HepG2 (cell line): ENCODE results near the gene MCM3AP. TPM values are rescaled to one million over a fixed set of nuclear protein-coding genes. Genes with fewer than 3 reads are reported as not detected.

Experiments used
- ATAC-seq: fragments of 200-7000 bp; cut with Tn5 transposase; 3 replicates; pipeline ENCODE4 v1.9.1; 2020; ENCODE audit warnings: mild to moderate bottlenecking, moderate library complexity
- BruUV-seq: library from RNA; stranded (reverse); fragments of 400-500 nt; replicated peaks from 2 replicates; lab custom pipeline; 2021; lab: Mats Ljungman, UMichigan
- CTCF ChIA-PET: fragments of 300-600 bp; formaldehyde crosslinking; extraction: SDS; loops from one replicate; lab custom pipeline; 2021; ENCODE audit warnings: low total read pairs, inconsistent platforms, low intra/inter-chr PET ratio; lab: Yijun Ruan, JAX
- POLR2A ChIA-PET: fragments of 350-600 bp; sonication (Branson Sonifier 250); formaldehyde crosslinking; loops from one replicate; lab custom pipeline; 2020; ENCODE audit warnings: antibody characterized with exemption, inconsistent platforms; lab: Yijun Ruan, JAX
- DNase-seq: peaks from one replicate; pipeline ENCODE4 v3.0.0-alpha.2; 2015; ENCODE audit warnings: low spot score
- FAIRE-seq: peaks from 3 replicates; lab custom pipeline; 2011; peaks lifted over from hg19 to GRCh38; lab: Jason Lieb, UNC
- H2AFZ ChIP-seq: one replicate; pipeline ENCODE4 v1.6.1; 2011; ENCODE audit warnings: low read length, inconsistent platforms
- H3K27ac ChIP-seq: fragments of 300-600 bp; 3 replicates; pipeline ENCODE4 v1.8.0; 2011; ENCODE audit warnings: mixed run types, mild to moderate bottlenecking, mixed read lengths, low read length, inconsistent platforms; ENCODE audit not compliant: insufficient read depth; ENCODE audit errors: extremely low read length
- H3K27me3 ChIP-seq, 2 experiments: fragments of 200-600 bp in 1 of 2; 2 replicates in 1 of 2; 3 replicates in 1 of 2; pipeline versions ENCODE4 v1.6.0 to v1.8.0; 2011; ENCODE audit warnings: low read length in 2 of 2, mild to moderate bottlenecking in 2 of 2, moderate library complexity in 2 of 2, inconsistent platforms in 1 of 2; ENCODE audit not compliant: insufficient read depth in 2 of 2, control insufficient read depth in 1 of 2
- H3K36me3 ChIP-seq, 2 experiments: fragments of 200-600 bp in 1 of 2; replicated peaks in 1 of 2; 2 replicates in 1 of 2; 3 replicates in 1 of 2; pipeline versions ENCODE4 v1.5.1 to v1.8.0; 2011; ENCODE audit warnings: low read length in 2 of 2, inconsistent platforms in 1 of 2; ENCODE audit not compliant: insufficient read depth in 2 of 2, control insufficient read depth in 1 of 2
- H3K4me1 ChIP-seq: 2 replicates; pipeline ENCODE4 v1.5.1; 2012; ENCODE audit warnings: low read length, inconsistent platforms; ENCODE audit not compliant: insufficient read depth
- H3K4me2 ChIP-seq: 2 replicates; pipeline ENCODE4 v1.6.0; 2011; ENCODE audit warnings: low read depth, low read length, inconsistent platforms
- H3K4me3 ChIP-seq, 3 experiments: fragments of 200-600 bp in 1 of 3; sonication (generic), shearing (Covaris generic) in 1 of 3; replicated peaks in 1 of 3; 2 replicates each; pipeline ENCODE4 v1.5.1; 2011 to 2016; ENCODE audit warnings: low read length in 3 of 3, inconsistent platforms in 2 of 3, low read depth in 2 of 3, mild to moderate bottlenecking in 2 of 3, control low read depth in 1 of 3, mixed read lengths in 1 of 3; ENCODE audit not compliant: insufficient read depth in 1 of 3
- H3K79me2 ChIP-seq: one replicate; pipeline ENCODE4 v1.6.1; 2011; ENCODE audit warnings: low read length, inconsistent platforms; ENCODE audit not compliant: insufficient read depth
- H3K9ac ChIP-seq: 2 replicates; pipeline ENCODE4 v1.6.0; 2011; ENCODE audit warnings: mild to moderate bottlenecking, low read depth, low read length, inconsistent platforms; ENCODE audit not compliant: insufficient read depth
- H3K9me3 ChIP-seq: 2 replicates; pipeline ENCODE4 v1.5.1; 2012; ENCODE audit warnings: mild to moderate bottlenecking, low read length
- H4K20me1 ChIP-seq: 2 replicates; pipeline ENCODE4 v1.6.0; 2011; ENCODE audit warnings: inconsistent platforms, mild to moderate bottlenecking, low read length, moderate library complexity; ENCODE audit not compliant: insufficient read depth
- ARID2 ChIP-seq: sonication (generic); formaldehyde crosslinking; IDR thresholded peaks from 2 replicates; pipeline ENCODE4 v1.8.1; 2022; ENCODE audit warnings: mild to moderate bottlenecking, missing genetic modification reagents, borderline replicate concordance
- CBX5 ChIP-seq: sonication (generic); formaldehyde crosslinking; IDR thresholded peaks from 2 replicates; pipeline ENCODE4 v1.4.0; 2020; ENCODE audit warnings: missing genetic modification reagents, borderline replicate concordance
- GLMP ChIP-seq: sonication (generic); formaldehyde crosslinking; IDR thresholded peaks from 2 replicates; pipeline ENCODE4 v1.9.0; 2021; ENCODE audit warnings: missing genetic modification reagents, mild to moderate bottlenecking, borderline replicate concordance
- NCOR1 ChIP-seq: fragments of 200-600 bp; sonication (generic); IDR thresholded peaks from 2 replicates; pipeline ENCODE4 v1.7.0; 2017; ENCODE audit warnings: antibody characterized with exemption, low read length, borderline replicate concordance
- PREB ChIP-seq: sonication (generic); formaldehyde crosslinking; IDR thresholded peaks from 2 replicates; pipeline ENCODE4 v1.4.0; 2020; ENCODE audit warnings: missing genetic modification reagents
- TFDP2 ChIP-seq: sonication (generic); formaldehyde crosslinking; IDR thresholded peaks from 2 replicates; pipeline ENCODE4 v1.4.0; 2020; ENCODE audit warnings: missing genetic modification reagents
- ZNF292 ChIP-seq: sonication (generic); formaldehyde crosslinking; IDR thresholded peaks from 2 replicates; pipeline ENCODE4 v1.8.1; 2022; ENCODE audit warnings: mild to moderate bottlenecking, low read depth, missing genetic modification reagents, borderline replicate concordance
- ZNF383 ChIP-seq: sonication (generic); formaldehyde crosslinking; IDR thresholded peaks from 2 replicates; pipeline ENCODE4 v1.4.0; 2020; ENCODE audit warnings: missing genetic modification reagents, mild to moderate bottlenecking, borderline replicate concordance
- ZXDC ChIP-seq: sonication (generic); formaldehyde crosslinking; IDR thresholded peaks from 2 replicates; pipeline ENCODE4 v1.5.0; 2020; ENCODE audit warnings: mild to moderate bottlenecking, missing genetic modification reagents
- WGBS: methylation state at CpG from one replicate; pipeline ENCODE4 v1.1.6; 2017; ENCODE audit warnings: low lambda C conversion rate; 5-methylcytosine and 5-hydroxymethylcytosine counted together
- in situ Hi-C: cut with HindIII; loops from 2 replicates; pipeline ENCODE4 v1.10.0; 2017; ENCODE audit warnings: low pct_unique_long_range_greater_than_20kb; ENCODE audit not compliant: extremely low pct_ligation_motif_present
- intact Hi-C: fragments of 100-400 bp; cut with micrococcal nuclease; formaldehyde crosslinking; loops from one replicate; pipeline ENCODE4 v1.10.0; 2022; ENCODE audit not compliant: unreplicated experiment
- polyA plus RNA-seq, 8 experiments: library from polyadenylated mRNA; depleted of rRNA in 3 of 8; stranded (reverse) in 7 of 8; unstranded in 1 of 8; fragments of >200 nt; fragmentation: Illumina TruSeq in 4 of 8; extraction: Trizol in 4 of 8; gene quantifications; 2 replicates each; pipeline versions ENCODE4 v1.2.1 to v1.2.3, GENCODE V29; 2011 to 2016; ENCODE audit warnings: low read depth in 4 of 8, missing spikeins in 1 of 8, mixed read lengths in 1 of 8; ENCODE audit not compliant: insufficient read depth in 1 of 8
- total RNA-seq, 5 experiments: library from RNA; depleted of rRNA; stranded (reverse); fragments of >200 nt; fragmentation: Illumina TruSeq; extraction: Trizol; gene quantifications; 2 replicates each; pipeline ENCODE4 v1.2.3, GENCODE V29; 2016; ENCODE audit warnings: low read depth in 1 of 5

MCM3AP gene
- total and polyA plus RNA-seq, 2 of the 13 experiments (the other 11 are each of a cell fraction or from before 2014, with no cell fraction given): 27.0 to 54.7 TPM

GRCh38 chr21:46205166-46205565 is 80.2 kb downstream of the MCM3AP start:
- no peak overlapping the region for H3K4me3 ChIP-seq
- CTCF ChIA-PET: no interaction called here
- 91% methylated on average over 11 of the region's 18 CpGs for WGBS
- POLR2A ChIA-PET: no interaction called here
- peaks cover 25 to 67% of the 10 kb centered on the region in 2 experiments for H3K36me3 ChIP-seq
- H3K4me2 ChIP-seq: no peak overlapping the region
- H3K9me3 ChIP-seq: no peaks in the 10 kb centered on the region
- H4K20me1 ChIP-seq: no peaks in the 10 kb centered on the region
- no peaks in the 10 kb centered on the region for H3K4me1 ChIP-seq
- no peaks in the 10 kb centered on the region for H3K79me2 ChIP-seq
- ATAC-seq: no peak
- in situ Hi-C loops: no loop called here
- no peak for TF ChIP-seq ARID2 (CRISPR knock-in tag)
- TF ChIP-seq CBX5 (CRISPR knock-in tag): no peak
- TF ChIP-seq TFDP2 (CRISPR knock-in tag): no peak
- TF ChIP-seq GLMP (CRISPR knock-in tag): no peak
- no peak for TF ChIP-seq PREB (CRISPR knock-in tag)
- no peak for TF ChIP-seq NCOR1
- TF ChIP-seq ZNF383: no peak
- TF ChIP-seq ZNF292 (CRISPR knock-in tag): no peak
- no peak for TF ChIP-seq ZXDC (CRISPR knock-in tag)
- no peak for FAIRE-seq
- no peak for DNase-seq
- BruUV-seq: TSS peak; percentile 46
- intact Hi-C loops: no loop called here
- no peaks in the 10 kb centered on the region for H3K27me3 ChIP-seq
- H3K9ac ChIP-seq: no peak overlapping the region
- no peak overlapping the region for H3K27ac ChIP-seq
- no peak overlapping the region for H2AFZ ChIP-seq
